A549 (cell line): Measurements from ENCODE around the gene MSANTD1. TPM values are rescaled to one million over a fixed set of nuclear protein-coding genes. Genes with fewer than 3 reads are reported as not detected.

Experiments used
- ATAC-seq, 2 experiments: fragments of 200-7000 bp in 1 of 2; fragments of >200 bp in 1 of 2; cut with Nextera tagmentation in 1 of 2; cut with Tn5 transposase in 1 of 2; 3 replicates each; pipeline versions ENCODE4 v1.8.0 to v1.9.1; 2018 to 2020; ENCODE audit warnings: mild to moderate bottlenecking in 1 of 2, moderate library complexity in 1 of 2
- CTCF ChIA-PET: fragments of 300-600 bp; sonication (Branson Sonifier 250); formaldehyde crosslinking; extraction: SDS; loops from one replicate; lab custom pipeline; 2021; ENCODE audit warnings: antibody characterized with exemption, inconsistent platforms; lab: Yijun Ruan, JAX
- POLR2A ChIA-PET: fragments of 350-600 bp; formaldehyde crosslinking; extraction: SDS; loops from one replicate; lab custom pipeline; 2021; ENCODE audit warnings: antibody characterized with exemption, inconsistent platforms; lab: Yijun Ruan, JAX
- DNase-seq, 2 experiments: peaks; one replicate each; pipeline versions ENCODE4 v3.0.0 to v3.0.0-alpha.2; 2011 to 2016; ENCODE audit warnings: low read depth in 1 of 2, low spot score in 1 of 2
- FAIRE-seq: peaks from 2 replicates; lab custom pipeline; 2011; peaks lifted over from hg19 to GRCh38; lab: Jason Lieb, UNC
- H3K27ac ChIP-seq, 2 experiments: fragments of >200 bp; sonication (Bioruptor Twin); formaldehyde crosslinking; 3 replicates each; pipeline ENCODE4 v1.5.1; 2016 to 2017
- H3K4me1 ChIP-seq: fragments of >200 bp; sonication (Bioruptor Twin); formaldehyde crosslinking; 3 replicates; pipeline ENCODE4 v1.6.1; 2016
- H3K4me2 ChIP-seq: fragments of >200 bp; sonication (Bioruptor Twin); formaldehyde crosslinking; 3 replicates; pipeline ENCODE4 v1.6.1; 2016
- H3K4me3 ChIP-seq: fragments of >200 bp; sonication (Bioruptor Twin); formaldehyde crosslinking; 3 replicates; pipeline ENCODE4 v1.5.1; 2016
- H3K9me3 ChIP-seq: fragments of >200 bp; sonication (Bioruptor Twin); formaldehyde crosslinking; 3 replicates; pipeline ENCODE4 v1.6.1; 2016
- BCL3 ChIP-seq: fragments of >200 bp; sonication (Bioruptor Twin); formaldehyde crosslinking; IDR thresholded peaks from 3 replicates; pipeline ENCODE4 v1.6.1; 2016
- BHLHE40 ChIP-seq: IDR thresholded peaks from 2 replicates; pipeline ENCODE4 v1.6.1; 2012; ENCODE audit warnings: low read depth, low read length, inconsistent platforms
- CHD4 ChIP-seq: fragments of 200-600 bp; sonication (generic); IDR thresholded peaks from 2 replicates; pipeline ENCODE4 v1.6.1; 2016; ENCODE audit warnings: antibody characterized with exemption, mild to moderate bottlenecking, borderline replicate concordance
- ELK1 ChIP-seq: fragments of 150-350 bp; IDR thresholded peaks from 2 replicates; pipeline ENCODE4 v1.6.1; 2014; ENCODE audit warnings: low read depth, mild to moderate bottlenecking, low read length
- HEYL ChIP-seq: fragments of 250-450 bp; sonication (Bioruptor Pico); IDR thresholded peaks from 2 replicates; pipeline ENCODE4 v1.8.0; 2021; ENCODE audit warnings: mild to moderate bottlenecking, moderate library complexity
- HOXB5 ChIP-seq: fragments of 250-450 bp; sonication (Bioruptor Pico); IDR thresholded peaks from 2 replicates; pipeline ENCODE4 v1.5.0; 2020; ENCODE audit warnings: mild to moderate bottlenecking, moderate library complexity
- JUN ChIP-seq, 2 experiments: fragments of >200 bp; sonication (Bioruptor Twin); formaldehyde crosslinking; IDR thresholded peaks; 2 replicates in 1 of 2; 3 replicates in 1 of 2; pipeline ENCODE4 v1.6.1; 2016 to 2017
- MAX ChIP-seq: IDR thresholded peaks from 2 replicates; pipeline ENCODE4 v1.6.1; 2012
- MAZ ChIP-seq: fragments of 150-350 bp; IDR thresholded peaks from 2 replicates; pipeline ENCODE4 v1.6.1; 2014; ENCODE audit warnings: antibody characterized with exemption, low read depth, low read length, borderline replicate concordance
- NFE2L2 ChIP-seq: fragments of 150-350 bp; conservative IDR thresholded peaks from 2 replicates; pipeline ENCODE4 v1.6.1; 2014; ENCODE audit warnings: low read length
- PHF8 ChIP-seq: fragments of 200-600 bp; sonication (generic); IDR thresholded peaks from 2 replicates; pipeline ENCODE4 v1.6.1; 2016; ENCODE audit warnings: low read depth, mild to moderate bottlenecking, antibody characterized with exemption, moderate library complexity, borderline replicate concordance
- REST ChIP-seq: fragments of 200-600 bp; sonication (generic); IDR thresholded peaks from 2 replicates; pipeline ENCODE4 v1.6.1; 2016; ENCODE audit warnings: antibody characterized with exemption, mild to moderate bottlenecking, moderate library complexity
- RNF2 ChIP-seq: fragments of 200-600 bp; sonication (generic); IDR thresholded peaks from 2 replicates; pipeline ENCODE4 v1.6.1; 2016; ENCODE audit warnings: low read depth, mild to moderate bottlenecking, antibody characterized with exemption, moderate library complexity, borderline replicate concordance
- TFCP2L1 ChIP-seq: fragments of 250-450 bp; sonication (Bioruptor Pico); IDR thresholded peaks from 2 replicates; pipeline ENCODE4 v1.5.0; 2021; ENCODE audit warnings: mild to moderate bottlenecking
- ZNF302 ChIP-seq: fragments of 250-450 bp; sonication (Bioruptor Pico); IDR thresholded peaks from 2 replicates; pipeline ENCODE4 v1.9.0; 2021; ENCODE audit warnings: inconsistent platforms, mild to moderate bottlenecking, moderate library complexity
- WGBS: methylation state at CpG from one replicate; pipeline ENCODE4 v1.1.6; 2017; ENCODE audit errors: missing lambda C conversion rate; 5-methylcytosine and 5-hydroxymethylcytosine counted together
- polyA plus RNA-seq, 4 experiments: library from polyadenylated mRNA; depleted of rRNA in 3 of 4; stranded (reverse); fragments of >200 nt; fragmentation: RNase III in 1 of 4; extraction: RNeasy Plus Mini Kit Qiagen cat#74134 plus additional on column Dnase treatment in 1 of 4; gene quantifications; 2 replicates in 3 of 4; 3 replicates in 1 of 4; pipeline ENCODE4 v1.2.3, GENCODE V29; 2011 to 2017

MSANTD1 gene
- polyA plus RNA-seq, 2 of the 4 experiments (the other 2 are of a cell fraction): 0.08 to 0.12 TPM

- no peak for FAIRE-seq
- CTCF ChIA-PET: no interaction called here
These were observed 9.7 kb upstream of the MSANTD1 start for GRCh38 chr4:3239303-3239702.

GRCh38 chr4:3239998-3240920, 8.7 kb upstream of the MSANTD1 start:
- H3K4me1 ChIP-seq: no peaks in the 10 kb centered on the region
- CTCF ChIA-PET: no interaction called here

More at GRCh38 chr4:3239303-3239702, 9.7 kb upstream of the MSANTD1 start:
- Histone ChIP-seq H3K4me2 (no peak overlapping the region), H3K4me1 (no peaks in the 10 kb centered on the region), H3K4me3 (no peak overlapping the region), H3K27ac (no peak overlapping the region), H3K9me3 (no peaks in the 10 kb centered on the region)
- ATAC-seq: no peak
- POLR2A ChIA-PET: no interaction called here
- DNase-seq: no peak
- WGBS: 96% methylated on average over 4 of the region's 11 CpGs
- TF ChIP-seq JUN (IDR thresholded peaks at IDR 0.05) (no peak), ELK1 (no peak), NFE2L2 (no peak)

More at GRCh38 chr4:3239998-3240920, 8.7 kb upstream of the MSANTD1 start:
- POLR2A ChIA-PET: no interaction called here
- H3K9me3 ChIP-seq: no peaks in the 10 kb centered on the region
- no peak for TF ChIP-seq HEYL (CRISPR knock-in tag)
- TF ChIP-seq PHF8: no peak
- no peak for TF ChIP-seq HOXB5 (CRISPR knock-in tag)
- no peak for TF ChIP-seq BHLHE40
- no peak for TF ChIP-seq BCL3
- TF ChIP-seq CHD4: no peak
- TF ChIP-seq MAZ: no peak
- TF ChIP-seq ZNF302 (CRISPR knock-in tag): no peak
- TF ChIP-seq MAX: no peak
- TF ChIP-seq REST: no peak
- no peak for TF ChIP-seq RNF2
- no peak for TF ChIP-seq TFCP2L1 (CRISPR knock-in tag)
- no peak overlapping the region for H3K4me2 ChIP-seq
- ATAC-seq (peak in 1 of 2 experiments; percentile 41; a peak in 1 of 6 replicates), FAIRE-seq (no peak), DNase-seq (no peak)
- WGBS: 86% methylated on average over 19 of the region's 29 CpGs
- no peak overlapping the region for H3K27ac ChIP-seq
- H3K4me3 ChIP-seq: no peak overlapping the region
